ENCODE results near the gene DCAF17. TPM values are rescaled to one million over a fixed set of nuclear protein-coding genes. Genes with fewer than 3 reads are reported as not detected.

DCAF17 gene
- polyA plus RNA-seq, 2 donors = 2.5 to 3.3 TPM

DNA sequence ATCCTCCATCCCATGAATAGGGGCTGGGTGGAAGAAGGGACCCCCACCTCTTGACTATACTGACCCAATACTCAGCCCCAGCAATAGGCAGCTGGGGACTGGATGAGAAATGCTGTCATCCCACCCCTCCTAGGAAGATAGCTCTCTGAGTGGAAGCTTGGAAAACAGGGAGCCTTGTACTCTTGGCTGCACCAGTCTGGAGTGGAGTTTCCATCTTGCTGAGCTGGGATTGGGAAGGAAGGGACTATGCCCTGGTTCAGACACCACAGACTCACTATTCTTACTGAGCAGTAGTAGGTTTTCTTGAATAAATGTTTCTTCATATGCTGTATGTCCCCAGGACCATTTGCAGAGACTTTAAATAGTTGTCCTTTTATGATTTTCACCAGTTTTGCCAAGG, 7.4 kb downstream of the DCAF17 start:
- peaks cover 3% of the 10 kb centered on the region in 2 donors for H3K36me3 ChIP-seq (ENCODE audit: control insufficient read depth in 2 of 2, insufficient read depth in 2 of 2, low read length in 1 of 2)
- no peaks in the 10 kb centered on the region for H3K27me3 ChIP-seq (ENCODE audit: control insufficient read depth in 1 of 2, insufficient read depth in 2 of 2, low read length in 2 of 2)
- no peak overlapping the region for H3K4me3 ChIP-seq (ENCODE audit: low read depth in 1 of 2, low read length in 2 of 2)
- H3K27ac ChIP-seq (ENCODE audit: low read depth in 2 of 2, low read length in 1 of 2) = no peak overlapping the region
- H3K4me1 ChIP-seq (ENCODE audit: control insufficient read depth in 2 of 2, insufficient read depth in 2 of 2, low read length in 1 of 2) = no peaks in the 10 kb centered on the region
- no peaks in the 10 kb centered on the region for H3K9me3 ChIP-seq (ENCODE audit: control insufficient read depth in 2 of 2, insufficient read depth in 1 of 2, low read depth in 1 of 2, low read length in 1 of 2)

DNA sequence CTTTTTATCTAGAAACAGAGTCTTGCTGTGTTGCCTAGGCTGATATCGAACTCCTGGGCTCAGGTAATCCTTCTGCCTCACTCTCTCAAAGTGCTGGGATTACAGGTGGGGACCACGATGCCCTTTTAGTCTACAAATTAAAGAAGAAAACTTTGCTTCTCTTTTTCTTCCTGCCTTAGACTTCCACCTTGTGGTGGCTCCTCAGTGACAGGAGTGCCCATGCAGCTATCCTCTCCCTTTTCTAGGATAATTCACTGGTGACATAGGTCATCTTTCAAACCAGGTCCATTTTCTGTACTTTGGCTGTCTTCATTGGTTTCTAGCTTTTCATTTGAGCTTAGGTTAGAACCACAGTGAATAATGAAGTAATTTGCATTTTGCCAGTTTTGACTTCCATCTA, 13.6 kb downstream of the DCAF17 start:
- no peaks in the 10 kb centered on the region for H3K9me3 ChIP-seq (ENCODE audit: control insufficient read depth in 2 of 2, insufficient read depth in 1 of 2, low read depth in 1 of 2, low read length in 1 of 2)
- peaks cover 2 to 4% of the 10 kb centered on the region in 2 donors for H3K36me3 ChIP-seq (ENCODE audit: control insufficient read depth in 2 of 2, insufficient read depth in 2 of 2, low read length in 1 of 2)
- H3K4me3 ChIP-seq (ENCODE audit: low read depth in 1 of 2, low read length in 2 of 2) = no peak overlapping the region
- H3K27ac ChIP-seq (ENCODE audit: low read depth in 2 of 2, low read length in 1 of 2) = no peak overlapping the region
- H3K4me1 ChIP-seq (ENCODE audit: control insufficient read depth in 2 of 2, insufficient read depth in 2 of 2, low read length in 1 of 2) = no peaks in the 10 kb centered on the region
- H3K27me3 ChIP-seq (ENCODE audit: control insufficient read depth in 1 of 2, insufficient read depth in 2 of 2, low read length in 2 of 2) = no peaks in the 10 kb centered on the region
- 84 to 89% methylated on average over 2 of the region's 2 CpGs for WGBS, 2 donors

DNA sequence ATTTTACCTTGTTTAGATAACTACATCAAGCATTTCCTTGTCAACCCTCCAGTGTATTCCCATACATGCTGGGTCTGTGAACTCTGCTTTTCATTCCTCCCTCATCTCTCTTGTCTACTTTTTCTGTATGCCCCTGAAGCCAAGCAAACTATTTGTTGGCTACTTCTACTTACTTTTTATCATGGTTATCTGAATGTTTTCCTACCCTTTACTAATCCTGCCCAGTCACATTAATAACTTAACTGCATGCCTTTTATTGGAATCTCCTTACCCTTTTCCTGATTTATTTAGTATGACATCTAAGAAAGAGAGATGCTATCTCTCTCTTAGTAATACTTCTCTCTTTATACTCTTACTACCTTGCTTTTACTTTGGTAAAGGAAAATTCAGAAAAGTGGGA, 17.0 kb downstream of the DCAF17 start:
- Histone ChIP-seq H3K4me3 (ENCODE audit: low read depth in 1 of 2, low read length in 2 of 2) (no peak overlapping the region), H3K9me3 (ENCODE audit: control insufficient read depth in 2 of 2, insufficient read depth in 1 of 2, low read depth in 1 of 2, low read length in 1 of 2) (no peaks in the 10 kb centered on the region), H3K27me3 (ENCODE audit: control insufficient read depth in 1 of 2, insufficient read depth in 2 of 2, low read length in 2 of 2) (no peaks in the 10 kb centered on the region), H3K27ac (ENCODE audit: low read depth in 2 of 2, low read length in 1 of 2) (no peak overlapping the region), H3K36me3 (ENCODE audit: control insufficient read depth in 2 of 2, insufficient read depth in 2 of 2, low read length in 1 of 2) (peaks cover 2 to 6% of the 10 kb centered on the region in 2 donors), H3K4me1 (ENCODE audit: control insufficient read depth in 2 of 2, insufficient read depth in 2 of 2, low read length in 1 of 2) (no peaks in the 10 kb centered on the region)

DNA sequence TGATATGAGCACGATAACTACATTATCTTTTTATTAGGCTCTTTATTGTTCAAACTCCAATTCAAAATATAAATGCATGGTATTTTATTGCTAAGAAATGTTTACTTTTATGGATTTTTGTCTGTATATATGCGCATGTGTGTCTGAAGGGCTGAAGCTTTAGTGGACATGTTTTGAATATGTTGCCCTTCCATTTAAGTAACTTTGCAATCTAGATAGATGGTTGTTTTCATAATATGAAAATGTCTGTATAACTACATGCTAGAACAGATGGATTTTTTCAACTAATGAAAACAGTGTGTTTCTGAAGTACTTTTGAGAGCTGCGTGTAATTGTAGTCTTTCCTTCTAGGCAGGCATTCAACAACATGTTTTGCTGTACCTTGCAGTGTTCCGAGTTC, 18.7 kb downstream of the DCAF17 start:
- H3K27me3 ChIP-seq (ENCODE audit: control insufficient read depth in 1 of 2, insufficient read depth in 2 of 2, low read length in 2 of 2) = no peaks in the 10 kb centered on the region
- H3K36me3 ChIP-seq (ENCODE audit: control insufficient read depth in 2 of 2, insufficient read depth in 2 of 2, low read length in 1 of 2) = peaks cover 3 to 5% of the 10 kb centered on the region in 2 donors
- no peak overlapping the region for H3K4me3 ChIP-seq (ENCODE audit: low read depth in 1 of 2, low read length in 2 of 2)
- H3K27ac ChIP-seq (ENCODE audit: low read depth in 2 of 2, low read length in 1 of 2) = no peak overlapping the region
- no peaks in the 10 kb centered on the region for H3K4me1 ChIP-seq (ENCODE audit: control insufficient read depth in 2 of 2, insufficient read depth in 2 of 2, low read length in 1 of 2)
- WGBS, 2 donors = 88 to 89% methylated on average over 4 of the region's 4 CpGs
- H3K9me3 ChIP-seq (ENCODE audit: control insufficient read depth in 2 of 2, insufficient read depth in 1 of 2, low read depth in 1 of 2, low read length in 1 of 2) = no peaks in the 10 kb centered on the region

DNA sequence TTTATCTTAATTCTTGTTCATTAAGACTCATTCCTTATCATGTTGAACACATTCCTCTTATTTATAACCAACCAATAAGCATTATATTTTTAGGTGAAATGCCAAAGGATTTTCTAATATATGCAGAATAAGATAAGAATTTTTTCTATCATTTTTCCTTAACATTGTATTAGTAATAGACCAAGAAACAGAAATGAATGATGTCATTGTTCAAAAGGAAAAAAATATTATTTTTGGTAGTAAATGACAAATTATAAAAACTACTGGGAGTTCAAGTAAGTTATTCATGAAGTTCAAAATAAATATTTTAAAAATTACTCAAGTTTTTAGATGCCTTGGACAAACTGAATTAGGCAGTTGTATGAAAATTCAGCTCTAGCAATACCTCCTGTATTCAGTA, 25.5 kb downstream of the DCAF17 start:
- H3K4me3 ChIP-seq (ENCODE audit: low read depth in 1 of 2, low read length in 2 of 2) = no peak overlapping the region
- H3K27ac ChIP-seq (ENCODE audit: low read depth in 2 of 2, low read length in 1 of 2) = no peak overlapping the region
- no peaks in the 10 kb centered on the region for H3K9me3 ChIP-seq (ENCODE audit: control insufficient read depth in 2 of 2, insufficient read depth in 1 of 2, low read depth in 1 of 2, low read length in 1 of 2)
- no peaks in the 10 kb centered on the region for H3K4me1 ChIP-seq (ENCODE audit: control insufficient read depth in 2 of 2, insufficient read depth in 2 of 2, low read length in 1 of 2)
- no peaks in the 10 kb centered on the region for H3K27me3 ChIP-seq (ENCODE audit: control insufficient read depth in 1 of 2, insufficient read depth in 2 of 2, low read length in 2 of 2)
- peaks cover 3 to 4% of the 10 kb centered on the region in 2 donors for H3K36me3 ChIP-seq (ENCODE audit: control insufficient read depth in 2 of 2, insufficient read depth in 2 of 2, low read length in 1 of 2)

- H3K27me3 ChIP-seq (ENCODE audit: control insufficient read depth in 1 of 2, insufficient read depth in 2 of 2, low read length in 2 of 2) = no peaks in the 10 kb centered on the region
- H3K4me3 ChIP-seq (ENCODE audit: low read depth in 1 of 2, low read length in 2 of 2) = no peak overlapping the region
- no peak overlapping the region for H3K27ac ChIP-seq (ENCODE audit: low read depth in 2 of 2, low read length in 1 of 2)
- H3K36me3 ChIP-seq (ENCODE audit: control insufficient read depth in 2 of 2, insufficient read depth in 2 of 2, low read length in 1 of 2) = peaks cover 0 to 4% of the 10 kb centered on the region in 2 donors
- WGBS, 2 donors = 100% methylated on average over 1 of the region's 1 CpG
- H3K9me3 ChIP-seq (ENCODE audit: control insufficient read depth in 2 of 2, insufficient read depth in 1 of 2, low read depth in 1 of 2, low read length in 1 of 2) = no peaks in the 10 kb centered on the region
- H3K4me1 ChIP-seq (ENCODE audit: control insufficient read depth in 2 of 2, insufficient read depth in 2 of 2, low read length in 1 of 2) = no peaks in the 10 kb centered on the region
Measured at GRCh38 chr2:171460537-171460936, 26.5 kb downstream of the DCAF17 start.

DNA sequence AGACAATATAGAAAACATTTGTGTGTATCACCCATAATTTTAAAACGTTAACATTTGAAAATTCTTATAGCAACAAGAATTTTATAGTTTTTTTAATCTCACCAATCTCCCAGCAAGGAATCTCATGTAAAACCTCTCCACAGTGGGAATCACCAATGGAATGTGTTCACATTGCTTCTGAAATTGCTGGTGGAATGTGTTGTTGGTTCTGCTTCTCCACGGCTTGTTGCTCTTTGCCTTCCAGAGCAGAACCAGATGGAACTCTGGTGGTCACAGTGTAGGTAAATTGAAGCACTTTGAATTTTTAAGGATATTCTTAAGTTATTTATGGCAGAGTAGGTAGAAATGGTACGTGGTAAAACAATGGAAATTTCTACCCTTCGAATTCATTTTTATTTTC, 35.1 kb downstream of the DCAF17 start:
- Histone ChIP-seq H3K36me3 (ENCODE audit: control insufficient read depth in 2 of 2, insufficient read depth in 2 of 2, low read length in 1 of 2) (peaks cover 4 to 5% of the 10 kb centered on the region in 2 donors), H3K4me3 (ENCODE audit: low read depth in 1 of 2, low read length in 2 of 2) (no peak overlapping the region), H3K27ac (ENCODE audit: low read depth in 2 of 2, low read length in 1 of 2) (no peak overlapping the region), H3K27me3 (ENCODE audit: control insufficient read depth in 1 of 2, insufficient read depth in 2 of 2, low read length in 2 of 2) (no peaks in the 10 kb centered on the region), H3K9me3 (ENCODE audit: control insufficient read depth in 2 of 2, insufficient read depth in 1 of 2, low read depth in 1 of 2, low read length in 1 of 2) (no peaks in the 10 kb centered on the region), H3K4me1 (ENCODE audit: control insufficient read depth in 2 of 2, insufficient read depth in 2 of 2, low read length in 1 of 2) (no peaks in the 10 kb centered on the region)
- 93 to 94% methylated on average over 4 of the region's 4 CpGs for WGBS, 2 donors

DNA sequence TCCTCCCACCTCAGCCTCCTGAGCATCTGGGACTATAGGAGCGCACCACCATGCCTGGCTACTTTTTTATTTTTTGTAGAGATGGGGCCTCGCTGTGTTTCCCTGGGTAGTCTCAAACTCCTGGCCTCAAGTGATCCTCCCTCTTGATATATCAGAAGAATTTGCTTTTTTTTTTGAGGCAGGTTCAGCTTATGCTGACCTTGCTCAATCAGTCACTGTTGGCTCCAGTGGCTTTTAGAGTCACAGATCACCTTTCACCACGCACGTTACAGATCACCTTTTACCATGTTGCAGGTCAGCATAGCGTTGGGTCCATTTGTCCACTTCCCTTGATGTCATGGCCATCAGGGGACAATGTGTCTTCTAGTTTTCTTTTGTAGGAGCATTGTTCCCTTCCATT, 36.1 kb downstream of the DCAF17 start:
- H3K9me3 ChIP-seq (ENCODE audit: control insufficient read depth in 2 of 2, insufficient read depth in 1 of 2, low read depth in 1 of 2, low read length in 1 of 2) = no peaks in the 10 kb centered on the region
- peaks cover 4 to 5% of the 10 kb centered on the region in 2 donors for H3K36me3 ChIP-seq (ENCODE audit: control insufficient read depth in 2 of 2, insufficient read depth in 2 of 2, low read length in 1 of 2)
- no peak overlapping the region for H3K4me3 ChIP-seq (ENCODE audit: low read depth in 1 of 2, low read length in 2 of 2)
- H3K4me1 ChIP-seq (ENCODE audit: control insufficient read depth in 2 of 2, insufficient read depth in 2 of 2, low read length in 1 of 2) = no peaks in the 10 kb centered on the region
- 91 to 98% methylated on average over 5 of the region's 5 CpGs for WGBS, 2 donors
- no peaks in the 10 kb centered on the region for H3K27me3 ChIP-seq (ENCODE audit: control insufficient read depth in 1 of 2, insufficient read depth in 2 of 2, low read length in 2 of 2)
- no peak overlapping the region for H3K27ac ChIP-seq (ENCODE audit: low read depth in 2 of 2, low read length in 1 of 2)

DNA sequence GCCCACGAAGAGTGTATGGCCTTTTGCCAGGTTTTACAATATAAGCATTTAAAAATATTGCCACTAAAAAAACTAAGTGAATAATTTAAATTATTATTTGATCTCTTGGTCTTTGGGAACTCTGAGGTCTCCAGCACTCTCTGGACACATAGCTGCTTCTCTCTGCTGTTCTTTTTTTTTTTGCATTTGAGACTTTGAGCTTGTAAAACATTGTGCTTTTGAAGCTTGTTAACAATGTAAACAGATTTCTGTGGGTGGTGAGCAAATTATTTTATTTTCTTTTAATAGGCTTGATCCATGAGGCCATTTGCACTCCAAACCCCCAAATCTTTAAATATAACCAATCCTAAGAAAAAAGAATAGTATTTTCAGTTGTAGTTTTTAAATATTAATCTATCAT, 42.0 kb downstream of the DCAF17 start:
- Histone ChIP-seq H3K27ac (ENCODE audit: low read depth in 2 of 2, low read length in 1 of 2) (no peak overlapping the region), H3K27me3 (ENCODE audit: control insufficient read depth in 1 of 2, insufficient read depth in 2 of 2, low read length in 2 of 2) (no peaks in the 10 kb centered on the region), H3K4me3 (ENCODE audit: low read depth in 1 of 2, low read length in 2 of 2) (no peak overlapping the region), H3K36me3 (ENCODE audit: control insufficient read depth in 2 of 2, insufficient read depth in 2 of 2, low read length in 1 of 2) (peaks cover 5% of the 10 kb centered on the region in 2 donors), H3K9me3 (ENCODE audit: control insufficient read depth in 2 of 2, insufficient read depth in 1 of 2, low read depth in 1 of 2, low read length in 1 of 2) (no peaks in the 10 kb centered on the region), H3K4me1 (ENCODE audit: control insufficient read depth in 2 of 2, insufficient read depth in 2 of 2, low read length in 1 of 2) (no peaks in the 10 kb centered on the region)
- 63% methylated on average over 1 of the region's 1 CpG for WGBS, 2 donors

GRCh38 chr2:171478345-171478744, 44.3 kb downstream of the DCAF17 start:
- Histone ChIP-seq H3K4me1 (ENCODE audit: control insufficient read depth in 2 of 2, insufficient read depth in 2 of 2, low read length in 1 of 2) (no peaks in the 10 kb centered on the region), H3K27ac (ENCODE audit: low read depth in 2 of 2, low read length in 1 of 2) (no peak overlapping the region), H3K27me3 (ENCODE audit: control insufficient read depth in 1 of 2, insufficient read depth in 2 of 2, low read length in 2 of 2) (no peaks in the 10 kb centered on the region), H3K4me3 (ENCODE audit: low read depth in 1 of 2, low read length in 2 of 2) (no peak overlapping the region), H3K36me3 (ENCODE audit: control insufficient read depth in 2 of 2, insufficient read depth in 2 of 2, low read length in 1 of 2) (peaks cover 5% of the 10 kb centered on the region in 2 donors), H3K9me3 (ENCODE audit: control insufficient read depth in 2 of 2, insufficient read depth in 1 of 2, low read depth in 1 of 2, low read length in 1 of 2) (no peaks in the 10 kb centered on the region)
- WGBS, 2 donors = 73 to 85% methylated on average over 1 of the region's 1 CpG

Data from esophagus (tissue), 2 donors.